Esophagus muscularis mucosa (tissue), 3 donors: Measurements from ENCODE around the gene CCL20.

Experiments used
- CTCF ChIP-seq, 3 experiments: fragments of 200-600 bp in 2 of 3; fragments of 450-650 bp in 1 of 3; sonication (generic) in 2 of 3; IDR thresholded peaks; one replicate each; pipeline ENCODE4 v1.5.1; 2017 to 2019; ENCODE audit warnings: antibody characterized with exemption in 3 of 3, mild to moderate bottlenecking in 2 of 3, moderate library complexity in 1 of 3
- POLR2A ChIP-seq: fragments of 450-650 bp; IDR thresholded peaks from one replicate; pipeline ENCODE4 v1.6.1; 2017; ENCODE audit warnings: antibody characterized with exemption, moderate library complexity, mild to moderate bottlenecking, low read depth
- POLR2AphosphoS5 ChIP-seq, 2 donors: sonication (generic); formaldehyde crosslinking; IDR thresholded peaks; one replicate each; pipeline ENCODE4 v1.6.1; 2017; ENCODE audit warnings: antibody characterized with exemption in 2 of 2

GRCh38 chr2:227782804-227783203, 30.8 kb upstream of the CCL20 start:
- no peak for TF ChIP-seq POLR2AphosphoS5 (IDR thresholded peaks at IDR 0.05)
- TF ChIP-seq CTCF (IDR thresholded peaks at IDR 0.05), result no peak
- no peak for TF ChIP-seq POLR2A
